DND-41 (cell line): Measurements from ENCODE around the gene SLC9C2.
"Not testable (repeated sequence)": the region's sequence is repeated elsewhere in the genome, so short reads cannot be mapped to it uniquely, and the experiment has no call there.

Experiments
- ATAC-seq: fragments of 200-7000 bp; cut with Tn5 transposase; 3 replicates; pipeline ENCODE4 v1.9.1; 2021; ENCODE audit warnings: low read depth; ENCODE audit not compliant: insufficient read depth
- DNase-seq: peaks from one replicate; pipeline ENCODE4 v3.0.0-alpha.2; 2020
- H2AFZ ChIP-seq: 2 replicates; pipeline ENCODE4 v1.6.0; 2012; ENCODE audit warnings: low read depth, low read length
- H3K27ac ChIP-seq: 2 replicates; pipeline ENCODE4 v1.5.1; 2012; ENCODE audit warnings: low read length, inconsistent platforms
- H3K27me3 ChIP-seq: fragments of 200-600 bp; sonication (generic); 2 replicates; pipeline ENCODE4 v1.6.0; 2012; ENCODE audit warnings: low read length, mild to moderate bottlenecking, inconsistent platforms; ENCODE audit not compliant: insufficient read depth, poor library complexity
- H3K36me3 ChIP-seq: 2 replicates; pipeline ENCODE4 v1.5.1; 2012; ENCODE audit warnings: low read length, inconsistent platforms; ENCODE audit not compliant: insufficient read depth
- H3K4me1 ChIP-seq: 2 replicates; pipeline ENCODE4 v1.5.1; 2012; ENCODE audit warnings: mild to moderate bottlenecking, low read length; ENCODE audit not compliant: insufficient read depth
- H3K4me2 ChIP-seq: 2 replicates; pipeline ENCODE4 v1.6.0; 2012; ENCODE audit warnings: mild to moderate bottlenecking, moderate library complexity, low read length, inconsistent platforms; ENCODE audit not compliant: insufficient read depth
- H3K4me3 ChIP-seq, 2 experiments: fragments of 200-600 bp in 1 of 2; shearing (Covaris generic) in 1 of 2; 2 replicates each; pipeline ENCODE4 v1.5.1; 2012 to 2016; ENCODE audit warnings: inconsistent platforms in 2 of 2, low read length in 2 of 2, mild to moderate bottlenecking in 2 of 2, low read depth in 1 of 2, moderate library complexity in 1 of 2
- H3K79me2 ChIP-seq: 2 replicates; pipeline ENCODE4 v1.6.0; 2012; ENCODE audit warnings: low read length, inconsistent platforms; ENCODE audit not compliant: insufficient read depth
- H3K9ac ChIP-seq: 2 replicates; pipeline ENCODE4 v1.6.0; 2012; ENCODE audit warnings: low read depth, mild to moderate bottlenecking, inconsistent platforms, low read length, moderate library complexity
- H3K9me3 ChIP-seq: 2 replicates; pipeline ENCODE4 v1.5.1; 2012; ENCODE audit warnings: low read length, moderate library complexity, mild to moderate bottlenecking, inconsistent platforms; ENCODE audit not compliant: insufficient read depth, severe bottlenecking
- H4K20me1 ChIP-seq: 2 replicates; pipeline ENCODE4 v1.6.0; 2012; ENCODE audit warnings: low read length; ENCODE audit not compliant: insufficient read depth
- CTCF ChIP-seq: IDR thresholded peaks from 2 replicates; pipeline ENCODE4 v1.5.1; 2012; ENCODE audit warnings: borderline replicate concordance, low read length, moderate library complexity, mild to moderate bottlenecking; ENCODE audit not compliant: poor library complexity, severe bottlenecking; ENCODE audit errors: extremely low read depth
- EZH2 ChIP-seq: IDR thresholded peaks from 3 replicates; pipeline ENCODE4 v1.6.1; 2012; ENCODE audit warnings: borderline replicate concordance, low read depth, mild to moderate bottlenecking, moderate library complexity, low read length, inconsistent platforms; ENCODE audit not compliant: severe bottlenecking

Gene SLC9C2

GRCh38 chr1:173603056-173603591, at the start of gene SLC9C2:
Gene SLC9C2, minus strand, starts transcription at chr1:173603072. Its CDS starts 1,296 bp downstream, at chr1:173601776.
- Histone ChIP-seq H3K9ac (no peak within 1 kb of the TSS), H3K4me3 (no peak within 1 kb of the TSS), H3K4me2 (no peak within 1 kb of the TSS), H3K9me3 (no peaks in the 10 kb centered on the region), H4K20me1 (no peaks in the 10 kb centered on the region), H2AFZ (no peak within 1 kb of the TSS), H3K27ac (no peak within 1 kb of the TSS), H3K36me3 (no peaks in the 10 kb centered on the region), H3K27me3 (no peaks in the 10 kb centered on the region), H3K4me1 (no peaks in the 10 kb centered on the region), H3K79me2 (no peaks in the 10 kb centered on the region)
- DNase-seq (no peak), ATAC-seq (no peak)
- no peak for TF ChIP-seq CTCF
- TF ChIP-seq EZH2, result no peak

- no peaks in the 10 kb centered on the region for H3K27me3 ChIP-seq
- no peak for TF ChIP-seq CTCF
- H4K20me1 ChIP-seq, result no peaks in the 10 kb centered on the region
- no peak overlapping the region for H3K27ac ChIP-seq
- no peaks in the 10 kb centered on the region for H3K9me3 ChIP-seq
- no peak overlapping the region for H3K9ac ChIP-seq
- H3K4me1 ChIP-seq, result no peaks in the 10 kb centered on the region
- H2AFZ ChIP-seq, result no peak overlapping the region
- ATAC-seq, result no peak
- H3K4me3 ChIP-seq, result no peak overlapping the region
- no peaks in the 10 kb centered on the region for H3K79me2 ChIP-seq
- DNase-seq, result no peak
- H3K4me2 ChIP-seq, result no peak overlapping the region
- no peaks in the 10 kb centered on the region for H3K36me3 ChIP-seq
Observed at GRCh38 chr1:173648880-173649605, 46.2 kb upstream of the SLC9C2 start.

GRCh38 chr1:173646656-173647055, 43.8 kb upstream of the SLC9C2 start:
- H3K4me1 ChIP-seq, result no peaks in the 10 kb centered on the region
- H3K27ac ChIP-seq, result no peak overlapping the region
- no peaks in the 10 kb centered on the region for H4K20me1 ChIP-seq
- no peak for DNase-seq
- no peaks in the 10 kb centered on the region for H3K79me2 ChIP-seq
- H3K9me3 ChIP-seq, result no peaks in the 10 kb centered on the region
- no peaks in the 10 kb centered on the region for H3K27me3 ChIP-seq
- ATAC-seq, result no peak
- no peak overlapping the region for H3K4me2 ChIP-seq
- no peak overlapping the region for H2AFZ ChIP-seq
- TF ChIP-seq EZH2 (no peak), CTCF (no peak)
- no peak overlapping the region for H3K4me3 ChIP-seq
- H3K36me3 ChIP-seq, result no peaks in the 10 kb centered on the region
- no peak overlapping the region for H3K9ac ChIP-seq

- not testable (repeated sequence) for H4K20me1 ChIP-seq, H3K9ac ChIP-seq, H3K4me3 ChIP-seq, ATAC-seq, DNase-seq, H2AFZ ChIP-seq, H3K27ac ChIP-seq, H3K79me2 ChIP-seq, H3K4me2 ChIP-seq, H3K36me3 ChIP-seq, H3K4me1 ChIP-seq, H3K9me3 ChIP-seq, H3K27me3 ChIP-seq
Observed at GRCh38 chr1:173642450-173643139, 39.7 kb upstream of the SLC9C2 start.
